ENCODE data around the gene C1QTNF8. TPM values are rescaled to one million over a fixed set of nuclear protein-coding genes. Genes with fewer than 3 reads are reported as not detected.

The C1QTNF8 gene
- total and polyA plus RNA-seq, 2 donors (not counting 1 experiment from before 2014, with no cell fraction given), result not detected

DNA sequence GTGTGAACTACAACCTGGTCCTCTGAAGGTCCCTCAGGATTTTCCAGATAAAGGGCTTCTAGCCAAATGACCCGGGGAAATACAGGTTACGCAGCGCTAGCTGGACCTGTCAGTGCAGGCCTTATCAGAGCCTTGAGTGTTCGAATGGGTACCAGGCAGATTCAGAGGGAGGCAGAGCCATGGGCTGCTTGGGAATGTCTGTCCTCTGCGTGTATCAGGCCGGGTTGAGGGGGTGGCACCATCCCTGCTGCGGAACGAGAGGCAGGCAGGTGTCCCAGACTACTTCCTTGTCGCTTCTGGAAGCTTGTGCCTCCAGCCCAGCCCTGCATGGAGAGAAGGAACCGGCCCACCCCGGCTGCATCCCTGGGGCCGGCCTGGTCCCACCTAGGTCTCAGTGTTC, 57.1 kb downstream of the C1QTNF8 start:
- H3K4me2 ChIP-seq (replicated peaks; ENCODE audit: low read depth, low read length, poor library complexity, severe bottlenecking), result no peak overlapping the region
- DNase-seq (no peak), ATAC-seq (ENCODE audit: low read depth) (no peak)
- no peaks in the 10 kb centered on the region for H4K20me1 ChIP-seq (ENCODE audit: control insufficient read depth, insufficient read depth, low read length, poor library complexity, severe bottlenecking)
- Mint-ChIP-seq H3K4me1 (no peaks in the 10 kb centered on the region), H3K27me3 (peaks cover 8% of the 10 kb centered on the region), H3K27ac (no peak overlapping the region), H3K4me3 (no peak overlapping the region), H3K9me3 (ENCODE audit: insufficient read depth) (no peaks in the 10 kb centered on the region)
- TF ChIP-seq EZH2 (IDR thresholded peaks at IDR 0.05; ENCODE audit: borderline replicate concordance, insufficient read depth, low read depth, low read length, poor library complexity, severe bottlenecking), result no peak
- TF ChIP-seq, protein P1, sequence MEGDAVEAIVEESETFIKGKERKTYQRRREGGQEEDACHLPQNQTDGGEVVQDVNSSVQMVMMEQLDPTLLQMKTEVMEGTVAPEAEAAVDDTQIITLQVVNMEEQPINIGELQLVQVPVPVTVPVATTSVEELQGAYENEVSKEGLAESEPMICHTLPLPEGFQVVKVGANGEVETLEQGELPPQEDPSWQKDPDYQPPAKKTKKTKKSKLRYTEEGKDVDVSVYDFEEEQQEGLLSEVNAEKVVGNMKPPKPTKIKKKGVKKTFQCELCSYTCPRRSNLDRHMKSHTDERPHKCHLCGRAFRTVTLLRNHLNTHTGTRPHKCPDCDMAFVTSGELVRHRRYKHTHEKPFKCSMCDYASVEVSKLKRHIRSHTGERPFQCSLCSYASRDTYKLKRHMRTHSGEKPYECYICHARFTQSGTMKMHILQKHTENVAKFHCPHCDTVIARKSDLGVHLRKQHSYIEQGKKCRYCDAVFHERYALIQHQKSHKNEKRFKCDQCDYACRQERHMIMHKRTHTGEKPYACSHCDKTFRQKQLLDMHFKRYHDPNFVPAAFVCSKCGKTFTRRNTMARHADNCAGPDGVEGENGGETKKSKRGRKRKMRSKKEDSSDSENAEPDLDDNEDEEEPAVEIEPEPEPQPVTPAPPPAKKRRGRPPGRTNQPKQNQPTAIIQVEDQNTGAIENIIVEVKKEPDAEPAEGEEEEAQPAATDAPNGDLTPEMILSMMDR (IDR thresholded peaks at IDR 0.05), result no peak
- H3K36me3 ChIP-seq (replicated peaks in 1 of 2; ENCODE audit: control extremely low read depth in 1 of 2, control insufficient read depth in 1 of 2, extremely low read depth in 1 of 2, insufficient read depth in 2 of 2, low read length in 1 of 2), result no peaks in the 10 kb centered on the region
- H2AFZ ChIP-seq (ENCODE audit: insufficient read depth, low read depth, low read length, poor library complexity, severe bottlenecking), result no peak overlapping the region
- peaks cover 0 to 33% (median 0%) of the 10 kb centered on the region in 3 donors for H3K9me3 ChIP-seq (ENCODE audit: control extremely low read depth in 1 of 3, control insufficient read depth in 2 of 3, insufficient read depth in 1 of 3, low read length in 2 of 3)
- WGBS (ENCODE audit: insufficient coverage), result 85% methylated on average over 12 of the region's 12 CpGs
- no peaks in the 10 kb centered on the region for H3K4me1 ChIP-seq (ENCODE audit: control insufficient read depth in 2 of 2, insufficient read depth in 2 of 2, low read length in 2 of 2)
- H3K27ac ChIP-seq (ENCODE audit: low read length in 2 of 2), result no peak overlapping the region
- H3K79me2 ChIP-seq (ENCODE audit: control insufficient read depth, insufficient read depth, low read length), result no peaks in the 10 kb centered on the region
- POLR2A ChIA-PET, result no interaction called here
- peaks cover 0 to 4% (median 0%) of the 10 kb centered on the region in 4 experiments for H3K27me3 ChIP-seq (replicated peaks in 1 of 4; ENCODE audit: control extremely low read depth in 1 of 4, control insufficient read depth in 3 of 4, insufficient read depth in 4 of 4, low read length in 3 of 4)
- CTCF ChIA-PET, result no interaction called here
- intact Hi-C loops (cut with micrococcal nuclease), result no loop called here
- no peak overlapping the region for H3K4me3 ChIP-seq (ENCODE audit: control extremely low read depth in 1 of 5, extremely low read depth in 1 of 5, insufficient read depth in 1 of 5, low read depth in 2 of 5, low read length in 4 of 5)
- H3K9ac ChIP-seq (ENCODE audit: low read length), result no peak overlapping the region

Other genes with a start within 250 kb of the C1QTNF8 start
- 60.3 and 63.2 TPM in 2 replicates for gene LMF1, start 125.3 kb downstream of the C1QTNF8 start, total RNA-seq
- 36.4 and 42.2 TPM in 2 replicates for gene LMF1, start 125.3 kb downstream of the C1QTNF8 start, polyA plus RNA-seq
- gene SOX8, start 114.5 kb downstream of the C1QTNF8 start, total RNA-seq, result 1.2 TPM in 2 replicates
- gene SOX8, start 114.5 kb downstream of the C1QTNF8 start, polyA plus RNA-seq, result 0.03 and 0.07 TPM in 2 replicates
- gene SSTR5, start 23.5 kb downstream of the C1QTNF8 start, total RNA-seq, result not detected in 2 replicates
- not detected in 2 replicates for gene SSTR5, start 23.5 kb downstream of the C1QTNF8 start, polyA plus RNA-seq
- gene CACNA1H, start 56.9 kb upstream of the C1QTNF8 start, total RNA-seq, result 0.05 and 0.07 TPM in 2 replicates
- 0.10 and 0.13 TPM in 2 replicates for gene CACNA1H, start 56.9 kb upstream of the C1QTNF8 start, polyA plus RNA-seq
- gene TPSG1, start 129.0 kb upstream of the C1QTNF8 start, total RNA-seq, result not detected in 2 replicates
- not detected in 2 replicates for gene TPSG1, start 129.0 kb upstream of the C1QTNF8 start, polyA plus RNA-seq
- gene TPSB2, start 133.9 kb upstream of the C1QTNF8 start, total RNA-seq, result not detected in 2 replicates
- gene TPSB2, start 133.9 kb upstream of the C1QTNF8 start, polyA plus RNA-seq, result not detected in 2 replicates
- gene TPSAB1, start 144.5 kb upstream of the C1QTNF8 start, total RNA-seq, result not detected in 2 replicates
- gene TPSAB1, start 144.5 kb upstream of the C1QTNF8 start, polyA plus RNA-seq, result not detected in 2 replicates
- gene TPSD1, start 159.8 kb upstream of the C1QTNF8 start, total RNA-seq, result not detected in 2 replicates
- gene TPSD1, start 159.8 kb upstream of the C1QTNF8 start, polyA plus RNA-seq, result not detected in 2 replicates
- gene UBE2I, start 213.4 kb upstream of the C1QTNF8 start, total RNA-seq, result 253 and 265 TPM in 2 replicates
- gene UBE2I, start 213.4 kb upstream of the C1QTNF8 start, polyA plus RNA-seq, result 152 and 219 TPM in 2 replicates
- gene BAIAP3, start 237.4 kb upstream of the C1QTNF8 start, total RNA-seq, result 130 TPM in 2 replicates
- 67.1 and 119 TPM in 2 replicates for gene BAIAP3, start 237.4 kb upstream of the C1QTNF8 start, polyA plus RNA-seq

Measured in B cell (primary cell).